SK-N-SH treated with all-trans-retinoic acid at 6 μM for 48 hours (cell line): ENCODE results near the gene FUNDC2.

Source experiments
- ATAC-seq: fragments of 200-7000 bp; cut with Tn5 transposase; 3 replicates; pipeline ENCODE4 v1.9.1; 2020; ENCODE audit warnings: mild to moderate bottlenecking, moderate library complexity
- ARNTL ChIP-seq: fragments of 450-650 bp; formaldehyde crosslinking; IDR thresholded peaks from 2 replicates; pipeline ENCODE4 v1.5.0; 2020; ENCODE audit warnings: low read depth, mild to moderate bottlenecking, moderate library complexity, borderline replicate concordance
- BACH2 ChIP-seq: fragments of 250-450 bp; sonication (Bioruptor Pico); IDR thresholded peaks from 2 replicates; pipeline ENCODE4 v1.9.0; 2021; ENCODE audit warnings: mild to moderate bottlenecking, borderline replicate concordance
- CSDC2 ChIP-seq: fragments of 250-450 bp; sonication (Bioruptor Pico); IDR thresholded peaks from 2 replicates; pipeline ENCODE4 v1.5.0; 2020; ENCODE audit warnings: mild to moderate bottlenecking, moderate library complexity
- ESRRG ChIP-seq: fragments of 250-450 bp; sonication (Bioruptor Pico); IDR thresholded peaks from 2 replicates; pipeline ENCODE4 v1.6.1; 2021; ENCODE audit warnings: mild to moderate bottlenecking
- GLIS3 ChIP-seq: fragments of 250-450 bp; sonication (Bioruptor Pico); IDR thresholded peaks from 2 replicates; pipeline ENCODE4 v1.5.0; 2020; ENCODE audit warnings: mild to moderate bottlenecking, moderate library complexity
- ISL1 ChIP-seq: fragments of 250-450 bp; sonication (Bioruptor Pico); IDR thresholded peaks from 2 replicates; pipeline ENCODE4 v2.1.2; 2022; ENCODE audit warnings: mild to moderate bottlenecking, moderate library complexity
- OSR1 ChIP-seq: fragments of 250-450 bp; sonication (Bioruptor Pico); IDR thresholded peaks from 2 replicates; pipeline ENCODE4 v1.8.0; 2022; ENCODE audit warnings: moderate library complexity, mild to moderate bottlenecking, inconsistent platforms
- RARB ChIP-seq: fragments of 250-450 bp; sonication (Bioruptor Pico); IDR thresholded peaks from 2 replicates; pipeline ENCODE4 v1.8.0; 2021; ENCODE audit warnings: mild to moderate bottlenecking, moderate library complexity
- SNAI2 ChIP-seq: fragments of 250-450 bp; sonication (Bioruptor Pico); IDR thresholded peaks from 2 replicates; pipeline ENCODE4 v1.5.0; 2020; ENCODE audit warnings: mild to moderate bottlenecking, moderate library complexity
- ZFP3 ChIP-seq: fragments of 250-450 bp; sonication (Bioruptor Pico); IDR thresholded peaks from 2 replicates; pipeline ENCODE4 v1.5.0; 2020; ENCODE audit warnings: mild to moderate bottlenecking, moderate library complexity
- ZNF565 ChIP-seq: fragments of 450-650 bp; formaldehyde crosslinking; conservative IDR thresholded peaks from 2 replicates; pipeline ENCODE4 v1.5.0; 2020; ENCODE audit warnings: low read depth, mild to moderate bottlenecking, moderate library complexity
- ZNF70 ChIP-seq: fragments of 450-650 bp; formaldehyde crosslinking; IDR thresholded peaks from 2 replicates; pipeline ENCODE4 v1.5.0; 2020; ENCODE audit warnings: mild to moderate bottlenecking, moderate library complexity
- TF ChIP-seq, protein P1 (sequence below): fragments of 250-450 bp; sonication (Bioruptor Pico); IDR thresholded peaks from 2 replicates; pipeline ENCODE4 v1.5.1; 2021; ENCODE audit warnings: mild to moderate bottlenecking, moderate library complexity
- TF ChIP-seq, protein P2 (sequence below): fragments of 250-450 bp; sonication (Bioruptor Pico); IDR thresholded peaks from 2 replicates; pipeline ENCODE4 v1.8.0; 2020; ENCODE audit warnings: mild to moderate bottlenecking, moderate library complexity, borderline replicate concordance
- TF ChIP-seq, protein P3 (sequence below): fragments of 250-450 bp; sonication (Bioruptor Pico); IDR thresholded peaks from 2 replicates; pipeline ENCODE4 v1.5.1; 2020; ENCODE audit warnings: low read depth, mild to moderate bottlenecking, moderate library complexity
- TF ChIP-seq, protein P4 (sequence below): fragments of 250-450 bp; sonication (Bioruptor Pico); IDR thresholded peaks from 2 replicates; pipeline ENCODE4 v1.8.0; 2021; ENCODE audit warnings: low read depth, mild to moderate bottlenecking, moderate library complexity, borderline replicate concordance

FUNDC2 gene

DNA sequence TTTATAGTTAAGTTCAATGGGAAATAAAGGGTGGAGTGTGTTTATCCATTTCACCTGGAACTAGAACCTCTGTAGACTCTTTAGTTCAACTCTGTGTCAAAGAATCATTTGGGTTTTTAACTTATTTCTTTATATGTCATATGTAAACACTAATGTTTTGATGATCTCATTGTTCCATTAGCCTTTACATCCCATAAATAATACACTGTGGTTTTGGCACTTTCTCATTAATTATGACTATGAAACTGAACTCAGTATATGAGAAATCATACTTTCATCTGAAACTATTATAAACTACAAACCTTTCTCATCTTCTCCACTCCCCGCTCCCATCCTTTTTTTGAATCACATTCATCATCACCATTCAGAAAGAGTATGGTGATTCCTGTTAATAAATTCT lies 35.2 kb upstream of the FUNDC2 start:
- no peak for ATAC-seq
- TF ChIP-seq, protein P1, sequence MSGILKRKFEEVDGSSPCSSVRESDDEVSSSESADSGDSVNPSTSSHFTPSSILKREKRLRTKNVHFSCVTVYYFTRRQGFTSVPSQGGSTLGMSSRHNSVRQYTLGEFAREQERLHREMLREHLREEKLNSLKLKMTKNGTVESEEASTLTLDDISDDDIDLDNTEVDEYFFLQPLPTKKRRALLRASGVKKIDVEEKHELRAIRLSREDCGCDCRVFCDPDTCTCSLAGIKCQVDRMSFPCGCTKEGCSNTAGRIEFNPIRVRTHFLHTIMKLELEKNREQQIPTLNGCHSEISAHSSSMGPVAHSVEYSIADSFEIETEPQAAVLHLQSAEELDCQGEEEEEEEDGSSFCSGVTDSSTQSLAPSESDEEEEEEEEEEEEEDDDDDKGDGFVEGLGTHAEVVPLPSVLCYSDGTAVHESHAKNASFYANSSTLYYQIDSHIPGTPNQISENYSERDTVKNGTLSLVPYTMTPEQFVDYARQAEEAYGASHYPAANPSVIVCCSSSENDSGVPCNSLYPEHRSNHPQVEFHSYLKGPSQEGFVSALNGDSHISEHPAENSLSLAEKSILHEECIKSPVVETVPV (CRISPR knock-in tag), result no peak
- TF ChIP-seq, protein P2, sequence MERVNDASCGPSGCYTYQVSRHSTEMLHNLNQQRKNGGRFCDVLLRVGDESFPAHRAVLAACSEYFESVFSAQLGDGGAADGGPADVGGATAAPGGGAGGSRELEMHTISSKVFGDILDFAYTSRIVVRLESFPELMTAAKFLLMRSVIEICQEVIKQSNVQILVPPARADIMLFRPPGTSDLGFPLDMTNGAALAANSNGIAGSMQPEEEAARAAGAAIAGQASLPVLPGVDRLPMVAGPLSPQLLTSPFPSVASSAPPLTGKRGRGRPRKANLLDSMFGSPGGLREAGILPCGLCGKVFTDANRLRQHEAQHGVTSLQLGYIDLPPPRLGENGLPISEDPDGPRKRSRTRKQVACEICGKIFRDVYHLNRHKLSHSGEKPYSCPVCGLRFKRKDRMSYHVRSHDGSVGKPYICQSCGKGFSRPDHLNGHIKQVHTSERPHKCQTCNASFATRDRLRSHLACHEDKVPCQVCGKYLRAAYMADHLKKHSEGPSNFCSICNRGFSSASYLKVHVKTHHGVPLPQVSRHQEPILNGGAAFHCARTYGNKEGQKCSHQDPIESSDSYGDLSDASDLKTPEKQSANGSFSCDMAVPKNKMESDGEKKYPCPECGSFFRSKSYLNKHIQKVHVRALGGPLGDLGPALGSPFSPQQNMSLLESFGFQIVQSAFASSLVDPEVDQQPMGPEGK (CRISPR knock-in tag), result no peak

DNA sequence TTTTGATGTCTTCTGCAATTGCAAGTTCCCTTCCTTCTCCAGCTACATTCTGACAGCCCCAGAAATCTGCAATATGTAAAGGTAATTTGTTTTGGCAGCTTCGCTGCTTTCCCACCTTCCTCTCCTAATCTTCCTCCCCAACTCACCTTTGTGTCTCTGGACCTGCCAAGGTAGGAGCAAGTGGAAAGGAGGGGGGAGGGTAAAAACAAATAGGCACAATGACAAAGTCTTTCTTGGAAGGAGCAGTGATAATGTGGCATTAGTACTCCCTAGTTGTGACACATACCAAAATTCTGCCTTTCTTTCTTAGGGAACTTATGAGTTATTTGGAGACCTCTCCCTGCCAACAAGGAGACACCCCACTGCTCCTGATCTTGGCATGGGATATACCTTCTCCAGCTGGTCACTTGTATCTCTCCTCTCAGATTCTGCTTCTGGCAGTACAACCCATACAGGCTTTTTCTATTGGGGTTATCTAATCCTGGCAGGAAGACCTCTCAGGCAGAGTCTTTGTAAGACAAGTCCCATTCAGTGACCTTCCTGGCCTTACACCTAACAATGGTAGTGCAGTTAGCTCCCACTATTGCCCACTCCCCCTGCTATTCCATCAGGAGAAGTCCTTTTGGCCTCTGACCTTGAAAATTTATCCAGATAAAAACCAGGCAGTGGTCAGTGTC lies 28.3 kb upstream of the FUNDC2 start:
- ATAC-seq, result no peak
- TF ChIP-seq ZNF565 (CRISPR knock-in tag), result no peak
- TF ChIP-seq CSDC2, result no peak
- TF ChIP-seq RARB (CRISPR knock-in tag), result no peak
- no peak for TF ChIP-seq ARNTL
- TF ChIP-seq, protein P3, sequence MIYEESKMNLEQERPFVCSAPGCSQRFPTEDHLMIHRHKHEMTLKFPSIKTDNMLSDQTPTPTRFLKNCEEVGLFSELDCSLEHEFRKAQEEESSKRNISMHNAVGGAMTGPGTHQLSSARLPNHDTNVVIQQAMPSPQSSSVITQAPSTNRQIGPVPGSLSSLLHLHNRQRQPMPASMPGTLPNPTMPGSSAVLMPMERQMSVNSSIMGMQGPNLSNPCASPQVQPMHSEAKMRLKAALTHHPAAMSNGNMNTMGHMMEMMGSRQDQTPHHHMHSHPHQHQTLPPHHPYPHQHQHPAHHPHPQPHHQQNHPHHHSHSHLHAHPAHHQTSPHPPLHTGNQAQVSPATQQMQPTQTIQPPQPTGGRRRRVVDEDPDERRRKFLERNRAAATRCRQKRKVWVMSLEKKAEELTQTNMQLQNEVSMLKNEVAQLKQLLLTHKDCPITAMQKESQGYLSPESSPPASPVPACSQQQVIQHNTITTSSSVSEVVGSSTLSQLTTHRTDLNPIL (CRISPR knock-in tag), result no peak
- TF ChIP-seq, all 23 proteins: peak for 0

DNA sequence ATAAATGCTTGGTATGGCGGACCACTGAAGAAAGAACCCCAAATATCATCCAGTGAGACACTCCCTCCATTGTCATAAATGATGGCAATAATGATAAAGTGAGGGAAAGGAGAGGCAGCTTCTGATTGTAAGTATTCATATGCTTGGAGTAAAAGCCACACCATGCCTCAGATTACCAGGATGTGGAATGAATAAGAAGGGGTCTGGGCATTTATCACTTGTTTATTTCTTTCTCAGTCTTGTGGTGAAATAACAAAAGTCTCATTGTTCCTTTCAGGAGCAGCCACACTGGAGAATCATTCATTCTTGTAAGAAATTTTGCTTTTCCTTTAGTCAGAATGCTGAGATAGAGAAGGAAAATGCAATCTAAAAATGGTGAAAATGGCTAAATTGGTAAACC lies 25.8 kb upstream of the FUNDC2 start:
- no peak for TF ChIP-seq ESRRG (CRISPR knock-in tag)
- TF ChIP-seq, protein P3 (CRISPR knock-in tag), result no peak
- no peak for TF ChIP-seq SNAI2 (CRISPR knock-in tag)
- TF ChIP-seq, protein P4, sequence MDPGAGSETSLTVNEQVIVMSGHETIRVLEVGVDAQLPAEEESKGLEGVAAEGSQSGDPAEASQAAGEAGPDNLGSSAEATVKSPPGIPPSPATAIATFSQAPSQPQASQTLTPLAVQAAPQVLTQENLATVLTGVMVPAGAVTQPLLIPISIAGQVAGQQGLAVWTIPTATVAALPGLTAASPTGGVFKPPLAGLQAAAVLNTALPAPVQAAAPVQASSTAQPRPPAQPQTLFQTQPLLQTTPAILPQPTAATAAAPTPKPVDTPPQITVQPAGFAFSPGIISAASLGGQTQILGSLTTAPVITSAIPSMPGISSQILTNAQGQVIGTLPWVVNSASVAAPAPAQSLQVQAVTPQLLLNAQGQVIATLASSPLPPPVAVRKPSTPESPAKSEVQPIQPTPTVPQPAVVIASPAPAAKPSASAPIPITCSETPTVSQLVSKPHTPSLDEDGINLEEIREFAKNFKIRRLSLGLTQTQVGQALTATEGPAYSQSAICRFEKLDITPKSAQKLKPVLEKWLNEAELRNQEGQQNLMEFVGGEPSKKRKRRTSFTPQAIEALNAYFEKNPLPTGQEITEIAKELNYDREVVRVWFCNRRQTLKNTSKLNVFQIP (CRISPR knock-in tag), result no peak
- no peak for TF ChIP-seq GLIS3 (CRISPR knock-in tag)
- TF ChIP-seq ARNTL, result no peak
- TF ChIP-seq, protein P1 (CRISPR knock-in tag), result no peak
- TF ChIP-seq, protein P2 (CRISPR knock-in tag), result no peak
- TF ChIP-seq RARB (CRISPR knock-in tag), result no peak
- TF ChIP-seq OSR1 (CRISPR knock-in tag), result no peak
- TF ChIP-seq ZNF70 (CRISPR knock-in tag), result no peak
- no peak for TF ChIP-seq ZFP3

DNA sequence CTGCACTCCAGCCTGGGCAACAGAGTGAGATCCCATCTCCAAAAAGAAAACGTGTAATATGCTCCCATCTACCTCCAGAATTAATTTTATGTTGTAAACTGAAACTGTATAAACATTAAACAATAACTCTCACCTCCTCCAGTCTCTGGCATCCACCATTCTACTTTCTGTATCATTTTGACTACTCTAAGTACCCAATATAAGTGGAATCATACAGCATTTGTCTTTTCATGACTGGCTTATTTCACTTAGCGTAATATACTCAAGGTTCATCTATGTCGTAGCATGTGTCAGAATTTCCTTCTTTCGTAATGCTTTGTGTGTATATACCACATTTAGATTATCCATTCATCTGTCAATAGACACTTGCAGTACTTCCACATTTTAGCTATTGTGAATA lies 24.8 kb upstream of the FUNDC2 start:
- TF ChIP-seq SNAI2 (CRISPR knock-in tag) (no peak), ISL1 (CRISPR knock-in tag) (no peak), BACH2 (CRISPR knock-in tag) (no peak)

More for the DNA sequence above, 25.8 kb upstream of the FUNDC2 start:
- no peak for ATAC-seq

More for the DNA sequence above, 24.8 kb upstream of the FUNDC2 start:
- ATAC-seq, result no peak
